KG1 (cell line): ENCODE measurements around the gene MSLN.
A peak's percentile ranks its signal among the peaks of the same experiment; 100 is the strongest.

ENCODE experiments used
- DNase-seq: peaks from one replicate; lab custom pipeline; 2025; lab: John Stamatoyannopoulos, UW

The MSLN gene

DNA sequence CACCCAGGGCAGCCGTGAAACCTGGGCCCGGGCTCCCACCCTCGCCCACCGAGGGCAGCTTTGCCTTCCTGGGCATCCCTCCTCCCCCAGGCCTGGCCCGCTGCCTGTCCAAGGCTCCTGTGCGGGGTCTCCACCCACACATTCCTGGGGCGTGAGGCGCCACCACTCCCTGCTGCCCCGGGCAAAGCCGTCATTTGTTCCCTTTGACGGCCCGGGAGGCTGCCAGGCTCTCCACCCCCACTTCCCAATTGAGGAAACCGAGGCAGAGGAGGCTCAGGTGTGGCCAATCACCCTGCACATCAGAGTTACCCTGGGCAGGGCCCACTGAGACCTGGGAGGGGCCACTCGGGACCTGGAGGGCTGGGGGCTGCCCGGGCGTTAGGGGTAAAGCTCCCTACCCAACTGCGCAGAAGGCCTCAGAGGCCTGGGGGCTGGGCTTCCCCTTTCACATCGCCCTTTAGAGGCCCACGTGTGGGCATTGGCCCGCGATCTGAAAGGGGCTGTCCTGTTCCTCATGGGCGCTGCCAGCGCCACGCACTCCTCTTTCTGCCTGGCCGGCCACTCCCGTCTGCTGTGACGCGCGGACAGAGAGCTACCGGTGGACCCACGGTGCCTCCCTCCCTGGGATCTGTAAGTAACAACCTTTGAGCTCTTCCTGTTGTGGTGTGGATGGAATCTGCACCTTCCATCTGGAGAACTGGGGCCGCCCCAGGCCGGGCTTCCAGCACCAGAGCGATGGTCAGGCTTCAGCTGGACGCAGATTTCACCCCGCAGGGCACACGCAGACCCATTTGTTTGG, at the start of gene MSLN:
MSLN (plus strand) TSS at position 190 of the 799 bp plus-strand sequence. CDS start 1,947 bp downstream, outside the sequence.
- no peak for DNase-seq

DNA sequence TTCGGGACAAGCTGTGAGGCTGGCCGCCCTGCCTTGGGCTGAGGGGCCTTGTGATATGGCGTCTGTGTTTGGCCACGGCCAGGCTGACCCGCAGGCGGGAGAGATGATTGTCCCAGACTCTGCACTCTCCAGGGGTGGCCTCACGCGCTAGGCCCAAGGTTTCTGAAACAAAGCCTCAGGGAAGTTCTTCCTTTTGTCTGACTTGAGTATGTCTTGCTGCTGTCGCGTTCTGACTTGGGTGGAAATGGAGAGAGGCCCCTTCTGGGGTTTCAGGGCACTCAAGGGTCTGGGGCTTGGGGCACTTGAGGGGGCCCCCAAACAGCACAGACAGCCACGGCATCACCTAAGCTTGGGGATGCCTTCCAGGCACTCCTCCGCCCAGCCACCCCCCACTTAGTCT, 49.5 kb upstream of the MSLN start:
- DNase-seq: no peak

GRCh38 chr16:711548-712320, 48.8 kb upstream of the MSLN start:
- peak; percentile 25 for DNase-seq

DNA sequence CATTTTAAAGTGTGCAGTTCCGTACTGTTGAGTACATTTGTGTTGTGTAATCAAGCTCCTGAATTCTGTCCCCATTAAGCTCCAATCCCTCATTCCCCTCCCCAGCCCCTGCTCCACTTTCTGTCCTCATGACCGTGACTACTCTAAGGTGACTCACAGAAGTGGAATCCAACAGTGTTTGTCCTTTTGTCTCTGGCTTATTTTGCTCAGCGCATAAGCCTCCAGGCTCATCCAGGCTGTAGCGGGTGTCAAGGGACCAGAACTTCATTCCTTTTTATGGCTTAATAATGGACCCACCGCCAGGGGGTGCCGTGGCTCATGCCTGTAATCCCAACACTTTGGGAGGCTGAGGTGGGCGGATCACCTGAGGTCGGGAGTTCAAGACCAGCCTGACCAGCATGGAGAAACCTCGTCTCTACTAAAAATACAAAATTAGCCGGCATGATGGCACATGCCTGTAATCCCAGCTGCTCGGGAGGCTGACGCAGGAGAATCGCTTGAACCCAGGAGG, 47.7 kb upstream of the MSLN start:
- DNase-seq: peak; percentile 46

DNA sequence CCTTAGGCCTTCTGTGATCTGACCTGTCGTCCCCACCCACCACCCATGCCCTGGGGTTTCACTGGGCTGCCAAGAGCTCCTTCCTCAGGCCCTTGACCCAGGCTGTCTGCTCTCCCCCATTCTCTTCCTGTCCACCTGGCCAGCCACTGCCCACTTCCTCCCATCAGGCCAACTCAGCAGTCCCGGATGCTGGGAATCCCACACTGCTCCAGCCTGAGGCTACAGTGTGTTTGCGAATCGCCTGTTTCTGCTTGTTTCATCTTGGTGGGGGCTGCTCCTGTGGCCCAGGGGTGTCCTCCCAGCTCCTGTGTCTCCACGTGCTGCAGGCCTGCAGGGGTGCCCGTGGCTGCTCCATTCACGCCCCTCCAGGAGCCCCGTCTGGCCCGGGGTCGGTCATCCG, 46.5 kb upstream of the MSLN start:
- no peak for DNase-seq

DNA sequence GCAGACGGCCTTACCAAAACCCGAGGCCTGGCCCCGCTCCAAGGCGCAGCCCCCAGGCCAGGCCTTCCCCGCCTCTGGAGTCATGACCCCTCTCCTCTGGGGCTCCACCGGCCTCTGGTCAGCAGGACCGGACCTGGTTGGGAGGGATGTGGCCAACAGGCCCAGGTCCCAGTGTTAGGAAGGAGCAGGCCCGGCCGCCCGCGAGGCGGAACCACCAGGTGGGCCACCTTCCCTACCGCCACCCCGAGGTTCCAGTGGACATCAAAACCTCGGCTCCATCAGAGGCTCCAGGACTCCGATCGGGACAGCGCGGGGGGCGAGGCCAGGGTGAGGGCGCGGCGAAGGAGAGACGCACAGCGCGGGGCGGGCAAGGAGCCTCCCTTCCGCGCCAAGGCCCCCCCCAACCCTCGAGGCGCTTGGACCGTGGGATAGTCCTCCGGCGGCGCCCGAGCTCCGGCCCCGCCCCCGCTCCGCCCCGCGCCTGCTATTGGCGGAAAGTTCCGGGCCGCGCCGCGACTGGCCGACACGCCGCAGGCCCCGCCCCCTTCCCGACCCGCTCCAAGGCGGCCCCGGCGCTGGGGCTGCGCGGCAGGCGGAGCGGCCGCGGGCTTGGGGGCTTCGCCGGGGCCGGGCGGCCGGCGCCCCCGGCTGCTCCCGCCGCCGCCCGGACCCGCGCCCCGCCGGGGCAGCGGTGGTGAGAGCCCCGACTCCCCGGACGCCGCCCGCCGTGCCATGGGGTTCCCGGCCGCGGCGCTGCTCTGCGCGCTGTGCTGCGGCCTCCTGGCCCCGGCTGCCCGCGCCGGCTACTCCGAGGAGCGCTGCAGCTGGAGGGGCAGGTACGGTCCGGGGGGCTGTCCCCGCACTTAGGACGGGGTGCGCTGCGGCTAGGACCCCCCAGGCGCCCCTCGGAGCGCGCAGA, 45.7 kb upstream of the MSLN start, which contains the start of gene METRN:
METRN (plus strand) TSS at position 561 of the 919 bp plus-strand sequence; CDS start at position 733, 172 bp downstream.
- DNase-seq: peak; percentile 66

DNA sequence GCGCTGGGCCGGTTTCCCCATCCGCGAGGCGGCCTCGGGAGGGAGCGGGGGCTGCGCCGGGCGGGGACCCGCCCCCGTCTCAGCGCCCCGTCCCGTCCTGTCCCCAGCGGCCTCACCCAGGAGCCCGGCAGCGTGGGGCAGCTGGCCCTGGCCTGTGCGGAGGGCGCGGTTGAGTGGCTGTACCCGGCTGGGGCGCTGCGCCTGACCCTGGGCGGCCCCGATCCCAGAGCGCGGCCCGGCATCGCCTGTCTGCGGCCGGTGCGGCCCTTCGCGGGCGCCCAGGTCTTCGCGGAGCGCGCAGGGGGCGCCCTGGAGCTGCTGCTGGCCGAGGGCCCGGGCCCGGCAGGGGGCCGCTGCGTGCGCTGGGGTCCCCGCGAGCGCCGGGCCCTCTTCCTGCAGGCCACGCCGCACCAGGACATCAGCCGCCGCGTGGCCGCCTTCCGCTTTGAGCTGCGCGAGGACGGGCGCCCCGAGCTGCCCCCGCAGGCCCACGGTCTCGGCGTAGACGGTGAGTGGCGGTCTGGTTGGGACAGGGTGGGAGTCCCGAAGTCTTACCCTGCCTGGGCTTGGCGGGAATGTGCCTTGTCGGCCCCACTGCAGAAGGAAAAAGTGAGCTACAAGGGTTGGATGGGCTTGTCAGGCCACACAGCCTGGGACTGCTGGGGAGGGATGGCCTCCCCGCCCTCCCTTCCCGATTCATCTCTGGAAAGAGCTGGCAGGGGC, 44.9 kb upstream of the MSLN start:
- no peak for DNase-seq

GRCh38 chr16:716200-716568, 44.4 kb upstream of the MSLN start:
- no peak for DNase-seq

- DNase-seq: no peak
These were observed 43.7 kb upstream of the MSLN start for GRCh38 chr16:716768-717325.

DNA sequence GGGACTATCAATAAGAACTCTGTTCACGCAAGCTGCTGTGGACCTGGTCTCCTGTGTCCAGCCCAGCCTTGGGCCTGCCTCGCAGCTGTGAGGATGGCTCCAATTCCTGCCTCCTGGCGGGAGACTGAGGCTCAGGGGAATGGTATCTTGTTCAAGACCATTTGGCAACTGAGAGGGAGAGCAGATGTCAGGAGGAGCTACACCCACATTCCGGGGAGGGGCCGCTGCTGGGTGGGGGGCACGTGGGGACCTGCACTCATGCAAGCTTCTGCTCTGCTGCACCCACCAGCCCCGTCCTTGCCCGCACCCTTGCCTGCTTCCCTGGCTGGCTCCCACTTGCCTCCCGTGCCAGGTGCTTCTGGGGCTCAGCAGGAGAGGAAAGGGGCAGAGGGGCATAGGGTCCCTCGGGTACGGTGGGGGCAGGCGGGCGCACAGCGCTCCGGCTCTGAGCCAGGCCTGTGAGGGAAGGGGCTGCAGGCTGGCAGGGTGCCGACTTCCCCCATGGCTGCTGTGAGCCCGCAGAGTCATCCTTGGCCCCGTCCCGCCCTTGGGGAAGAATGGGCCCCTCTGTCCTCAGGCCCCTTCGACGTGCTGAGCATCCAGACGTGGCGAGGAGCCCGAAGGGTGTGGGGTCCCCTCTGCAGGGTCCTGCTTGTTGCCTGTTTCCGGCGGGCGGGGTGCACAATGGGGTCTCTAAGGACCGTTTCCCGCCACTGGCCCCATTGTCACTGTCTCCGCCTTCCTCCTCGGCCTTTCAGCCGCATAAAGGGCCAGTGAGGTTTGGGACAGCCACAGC, 42.9 kb upstream of the MSLN start:
- DNase-seq: no peak

GRCh38 chr16:718389-718788, 42.1 kb upstream of the MSLN start:
- no peak for DNase-seq

DNA sequence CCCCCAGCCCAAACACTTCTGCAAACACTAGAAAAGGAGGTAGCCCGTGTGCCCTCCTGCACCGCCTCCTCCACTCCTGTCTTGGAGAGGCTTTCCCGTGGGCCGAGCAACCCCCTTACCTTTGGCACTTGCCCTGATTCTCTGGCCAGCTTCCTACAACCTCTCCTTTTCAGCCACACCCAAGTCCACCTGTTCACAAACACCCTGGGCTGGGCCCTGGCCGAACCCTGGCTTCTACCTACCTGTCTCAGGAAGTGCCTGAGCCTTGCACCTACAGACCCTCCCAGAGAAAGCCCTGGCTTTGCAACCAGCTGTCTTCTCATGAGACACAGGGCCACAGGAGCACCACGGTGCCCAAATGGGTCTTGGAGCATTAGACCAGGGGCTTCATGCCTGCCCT, 41.6 kb upstream of the MSLN start:
- DNase-seq: no peak

DNA sequence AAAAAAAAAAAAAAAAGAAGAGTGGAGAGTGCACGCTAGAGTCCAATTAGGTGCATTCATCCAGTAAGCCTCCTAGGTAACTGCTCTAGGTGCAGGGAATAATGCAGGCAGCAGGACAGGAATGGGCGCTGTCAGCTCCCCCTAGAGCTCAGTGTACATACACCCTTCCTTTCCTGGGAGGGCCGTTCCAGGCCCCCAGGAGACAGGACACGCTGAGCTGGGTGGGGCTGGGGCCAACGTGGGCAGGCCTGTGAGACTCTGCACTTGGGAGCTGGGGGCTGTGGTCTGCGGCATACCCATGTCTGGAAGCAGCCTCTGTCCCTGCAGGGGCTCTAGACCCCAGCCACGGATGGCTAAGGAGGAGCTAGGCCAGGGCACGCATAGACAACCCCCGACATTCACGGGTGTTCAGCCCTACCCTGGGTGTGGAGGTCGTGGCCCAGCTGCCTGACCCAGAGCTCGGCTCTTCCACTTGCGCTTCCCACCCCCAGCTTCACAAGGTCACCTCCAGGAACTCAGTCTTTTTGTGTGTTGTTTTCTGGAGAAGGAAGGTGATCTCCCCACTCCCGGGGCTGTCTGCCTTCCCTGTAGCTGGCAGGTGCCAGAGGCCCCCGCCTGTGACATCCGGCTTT, 40.6 kb upstream of the MSLN start:
- DNase-seq: no peak

DNA sequence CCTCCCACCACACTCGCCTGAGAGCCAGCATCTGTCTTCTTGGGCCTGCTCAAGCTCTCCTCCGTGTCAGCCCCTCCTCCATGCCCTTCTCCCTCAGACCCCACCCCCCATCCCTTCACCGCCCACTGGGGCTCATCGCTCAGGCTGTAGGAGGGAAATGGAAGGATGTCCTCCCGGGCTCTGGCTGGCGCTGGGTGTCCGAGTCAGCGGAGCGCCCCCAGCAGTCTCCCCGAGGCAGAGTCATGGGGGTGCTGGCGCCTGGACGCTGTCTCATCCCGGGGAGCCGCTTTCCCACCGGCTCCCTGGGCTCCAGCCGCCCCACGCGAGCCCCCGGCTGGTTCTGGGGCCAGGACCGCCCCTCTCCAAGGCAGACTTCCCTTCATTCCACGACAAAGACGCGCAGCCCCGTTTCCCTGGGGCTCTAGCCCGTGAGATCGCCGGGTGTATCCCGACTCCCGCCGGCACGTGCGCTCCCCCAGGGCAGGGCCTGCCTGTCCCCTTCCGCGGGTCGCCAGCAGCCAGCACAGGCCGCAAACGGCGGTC, 40.0 kb upstream of the MSLN start:
- DNase-seq: no peak

DNA sequence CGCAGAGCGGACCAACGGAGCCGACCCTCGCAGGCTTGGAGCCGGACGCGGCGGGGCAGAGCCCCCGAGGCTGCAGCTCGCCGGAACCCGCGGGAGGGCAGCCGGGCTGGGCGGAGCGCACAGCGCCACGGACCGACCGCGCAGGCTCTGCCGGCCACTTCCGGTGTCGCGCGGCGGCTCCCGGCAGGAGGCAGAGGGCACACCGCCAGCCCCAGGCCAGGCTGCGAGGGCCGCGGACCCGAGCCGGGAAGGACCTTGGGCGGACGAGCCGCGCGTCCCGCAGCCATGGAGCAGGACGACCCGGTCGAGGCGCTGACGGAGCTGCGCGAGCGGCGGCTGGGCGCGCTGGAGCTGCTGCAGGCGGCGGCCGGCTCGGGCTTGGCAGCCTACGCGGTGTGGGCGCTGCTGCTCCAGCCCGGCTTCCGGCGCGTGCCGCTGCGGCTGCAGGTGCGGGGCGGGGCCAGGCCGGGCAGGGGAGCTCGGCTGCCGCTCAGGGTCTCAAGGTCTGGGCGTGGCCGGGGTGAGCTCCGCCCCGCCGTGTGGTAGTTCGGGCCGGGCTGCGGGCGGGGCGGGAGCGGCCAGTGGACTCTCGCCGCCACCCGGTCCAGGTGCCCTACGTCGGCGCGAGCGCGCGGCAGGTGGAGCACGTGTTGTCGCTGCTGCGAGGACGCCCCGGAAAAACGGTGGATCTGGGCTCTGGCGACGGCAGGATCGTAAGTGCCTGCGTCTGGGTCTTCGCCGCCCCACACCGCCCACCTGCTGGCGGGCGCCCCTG, 39.4 kb upstream of the MSLN start, which contains the start of gene ANTKMT:
ANTKMT (plus strand) TSS at position 157 of the 775 bp plus-strand sequence; CDS start at position 286, 129 bp downstream.
- peak; percentile 44 for DNase-seq

DNA sequence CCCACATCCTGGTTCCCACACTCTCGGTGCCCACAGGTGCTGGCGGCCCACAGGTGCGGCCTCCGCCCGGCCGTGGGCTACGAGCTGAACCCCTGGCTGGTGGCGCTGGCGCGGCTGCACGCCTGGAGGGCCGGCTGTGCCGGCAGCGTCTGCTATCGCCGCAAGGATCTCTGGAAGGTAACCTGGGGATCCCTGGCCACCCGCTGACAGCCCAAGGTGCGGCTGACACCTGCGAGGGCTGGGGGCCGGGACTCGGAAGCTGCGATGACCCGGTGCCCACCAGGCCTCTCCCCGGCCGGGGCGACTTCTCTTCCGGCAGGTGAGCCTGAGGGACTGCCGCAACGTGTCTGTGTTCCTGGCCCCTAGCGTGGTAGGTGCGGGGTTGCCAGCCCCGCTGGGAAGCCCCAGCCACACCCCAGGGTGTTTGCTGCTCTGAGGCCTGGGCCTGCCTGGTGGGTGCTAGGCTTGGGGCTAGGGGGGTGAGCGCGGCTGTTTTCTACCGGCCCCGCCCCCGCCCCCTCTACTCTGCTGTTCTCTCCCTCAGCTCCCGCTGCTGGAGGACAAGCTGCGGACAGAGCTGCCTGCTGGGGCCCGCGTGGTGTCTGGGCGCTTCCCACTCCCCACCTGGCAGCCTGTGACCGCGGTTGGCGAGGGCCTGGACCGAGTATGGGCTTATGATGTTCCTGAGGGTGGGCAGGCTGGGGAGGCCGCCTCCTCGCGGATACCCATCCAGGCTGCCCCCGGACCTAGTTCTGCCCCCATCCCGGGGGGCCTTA, 38.6 kb upstream of the MSLN start:
- DNase-seq: no peak

GRCh38 chr16:722835-723633, 37.5 kb upstream of the MSLN start:
- no peak for DNase-seq
